ENCODE results near the gene MRPL2. TPM values are rescaled to one million over a fixed set of nuclear protein-coding genes. Genes with fewer than 3 reads are reported as not detected.

Gene MRPL2
- polyA plus RNA-seq, 3 donors: 23.9 to 26.9 (median 26.3) TPM

GRCh38 chr6:43034190-43034525, 25.1 kb downstream of the MRPL2 start:
- Histone ChIP-seq H3K9me3 (replicated peaks in 1 of 2; ENCODE audit: control insufficient read depth in 1 of 2, insufficient read depth in 1 of 2, low read length in 2 of 2) (no peaks in the 10 kb centered on the region), H2AFZ (ENCODE audit: insufficient read depth, low read depth, low read length, poor library complexity, severe bottlenecking) (no peak overlapping the region), H3K4me2 (replicated peaks; ENCODE audit: extremely low read depth, low read length, poor library complexity, severe bottlenecking) (no peak overlapping the region), H3K27me3 (ENCODE audit: control insufficient read depth in 2 of 2, insufficient read depth in 2 of 2, low read length in 2 of 2) (no peaks in the 10 kb centered on the region), H3K36me3 (replicated peaks in 1 of 2; ENCODE audit: control insufficient read depth in 1 of 2, insufficient read depth in 2 of 2, low read length in 2 of 2) (peaks cover 49 to 87% of the 10 kb centered on the region in 2 donors), H3K79me2 (ENCODE audit: insufficient read depth, low read length) (no peaks in the 10 kb centered on the region), H3K4me3 (replicated peaks in 1 of 3; ENCODE audit: low read depth in 2 of 3, low read length in 3 of 3) (no peak overlapping the region), H4K20me1 (ENCODE audit: insufficient read depth, low read length) (no peaks in the 10 kb centered on the region), H3K27ac (ENCODE audit: low read depth in 1 of 2, low read length in 2 of 2) (no peak overlapping the region), H3K4me1 (ENCODE audit: control insufficient read depth in 1 of 2, insufficient read depth in 2 of 2, low read length in 2 of 2) (no peaks in the 10 kb centered on the region), H3K9ac (ENCODE audit: insufficient read depth, low read length, poor library complexity, severe bottlenecking) (no peak overlapping the region)
- Mint-ChIP-seq H3K36me3 (peaks cover 50 to 90% of the 10 kb centered on the region in 2 donors), H3K4me1 (no peaks in the 10 kb centered on the region), H3K27ac (peak overlapping the region in 1 of 7 donors; percentile 35), H3K9me3 (peaks cover 0 to 3% (median 0%) of the 10 kb centered on the region in 7 donors), H3K27me3 (ENCODE audit: low read depth in 3 of 3) (peaks cover 0 to 7% (median 0%) of the 10 kb centered on the region in 3 donors), H3K4me3 (no peak overlapping the region)
- intact Hi-C loops (cut with micrococcal nuclease): no loop called here
- 100% methylated on average over 1 of the region's 2 CpGs for WGBS (ENCODE audit: insufficient coverage)
- TF ChIP-seq CTCF (IDR thresholded peaks at IDR 0.05): no peak
- no peak for DNase-seq

GRCh38 chr6:43033496-43034189, 25.6 kb downstream of the MRPL2 start:
- DNase-seq: no peak
- Mint-ChIP-seq H3K4me1 (no peaks in the 10 kb centered on the region), H3K36me3 (peaks cover 52 to 90% of the 10 kb centered on the region in 2 donors), H3K4me3 (no peak overlapping the region), H3K27ac (peak overlapping the region in 1 of 7 donors; percentile 22), H3K9me3 (peaks cover 0 to 3% (median 0%) of the 10 kb centered on the region in 7 donors), H3K27me3 (ENCODE audit: low read depth in 3 of 3) (peaks cover 0 to 5% (median 0%) of the 10 kb centered on the region in 3 donors)
- no peak for TF ChIP-seq CTCF (IDR thresholded peaks at IDR 0.05)
- H2AFZ ChIP-seq (ENCODE audit: insufficient read depth, low read depth, low read length, poor library complexity, severe bottlenecking): no peak overlapping the region
- 100% methylated on average over 1 of the region's 2 CpGs for WGBS (ENCODE audit: insufficient coverage)
- no peaks in the 10 kb centered on the region for H4K20me1 ChIP-seq (ENCODE audit: insufficient read depth, low read length)
- H3K9ac ChIP-seq (ENCODE audit: insufficient read depth, low read length, poor library complexity, severe bottlenecking): no peak overlapping the region
- no peak overlapping the region for H3K4me3 ChIP-seq (replicated peaks in 1 of 3; ENCODE audit: low read depth in 2 of 3, low read length in 3 of 3)
- H3K4me2 ChIP-seq (replicated peaks; ENCODE audit: extremely low read depth, low read length, poor library complexity, severe bottlenecking): no peak overlapping the region
- no peaks in the 10 kb centered on the region for H3K79me2 ChIP-seq (ENCODE audit: insufficient read depth, low read length)
- H3K27me3 ChIP-seq (ENCODE audit: control insufficient read depth in 2 of 2, insufficient read depth in 2 of 2, low read length in 2 of 2): no peaks in the 10 kb centered on the region
- no peaks in the 10 kb centered on the region for H3K4me1 ChIP-seq (ENCODE audit: control insufficient read depth in 1 of 2, insufficient read depth in 2 of 2, low read length in 2 of 2)
- H3K9me3 ChIP-seq (replicated peaks in 1 of 2; ENCODE audit: control insufficient read depth in 1 of 2, insufficient read depth in 1 of 2, low read length in 2 of 2): no peaks in the 10 kb centered on the region
- intact Hi-C loops (cut with micrococcal nuclease): no loop called here
- peaks cover 53 to 87% of the 10 kb centered on the region in 2 donors for H3K36me3 ChIP-seq (replicated peaks in 1 of 2; ENCODE audit: control insufficient read depth in 1 of 2, insufficient read depth in 2 of 2, low read length in 2 of 2)
- peak overlapping the region in 1 of 2 donors; percentile 6 for H3K27ac ChIP-seq (ENCODE audit: low read depth in 1 of 2, low read length in 2 of 2)

Measured in CD14-positive monocyte (primary cell).